Caki2 (cell line): ENCODE data around the gene MRPL33. TPM values are rescaled to one million over a fixed set of nuclear protein-coding genes. Genes with fewer than 3 reads are reported as not detected.

Source experiments
- DNase-seq: peaks from one replicate; pipeline ENCODE4 v3.0.0-alpha.2; 2015; ENCODE audit warnings: low read depth
- in situ Hi-C: cut with HindIII; loops from 2 replicates; pipeline ENCODE4 v1.10.0; 2016; ENCODE audit warnings: low sequenced_read_pairs, low pct_unique_long_range_greater_than_20kb, mixed read lengths
- total RNA-seq: library from RNA; depleted of rRNA; stranded (reverse); fragments of >200 nt; shearing (Covaris generic); gene quantifications from 2 replicates; pipeline ENCODE4 v1.2.3, GENCODE V29; 2014; ENCODE audit warnings: low replicate concordance; rRNA removed

MRPL33 gene
- total RNA-seq = 288 and 289 TPM in 2 replicates

- peak; percentile 93 for DNase-seq
- in situ Hi-C loops = no loop called here
These were observed at the start of gene MRPL33 for GRCh38 chr2:27771548-27772335. MRPL33 (plus strand) TSS chr2:27771719; CDS start chr2:27771778, 59 bp downstream.

GRCh38 chr2:27721884-27722485, 49.5 kb upstream of the MRPL33 start:
- DNase-seq = no peak
- in situ Hi-C loops = no loop called here

- in situ Hi-C loops = no loop called here
- DNase-seq = peak; percentile 71
These were observed 48.0 kb upstream of the MRPL33 start for GRCh38 chr2:27723372-27724144.

GRCh38 chr2:27724191-27724590, 47.3 kb upstream of the MRPL33 start:
- in situ Hi-C loops = no loop called here
- no peak for DNase-seq

- in situ Hi-C loops = no loop called here
- DNase-seq = no peak
These were observed 46.4 kb upstream of the MRPL33 start for GRCh38 chr2:27724905-27725701.

- DNase-seq = no peak
- in situ Hi-C loops = no loop called here
These were observed 44.3 kb upstream of the MRPL33 start for GRCh38 chr2:27727257-27727656.

GRCh38 chr2:27728081-27728858, 43.2 kb upstream of the MRPL33 start:
- in situ Hi-C loops = no loop called here
- no peak for DNase-seq

GRCh38 chr2:27729198-27729597, 42.3 kb upstream of the MRPL33 start:
- in situ Hi-C loops = no loop called here
- DNase-seq = peak; percentile 89

- in situ Hi-C loops = no loop called here
- no peak for DNase-seq
These were observed 41.9 kb upstream of the MRPL33 start for GRCh38 chr2:27729614-27730013.

- in situ Hi-C loops = no loop called here
- DNase-seq = no peak
These were observed 41.3 kb upstream of the MRPL33 start for GRCh38 chr2:27730261-27730662.

- in situ Hi-C loops = no loop called here
- DNase-seq = no peak
These were observed 40.4 kb upstream of the MRPL33 start for GRCh38 chr2:27730980-27731691.

GRCh38 chr2:27734305-27734704, 37.2 kb upstream of the MRPL33 start:
- in situ Hi-C loops = no loop called here
- no peak for DNase-seq

- in situ Hi-C loops = no loop called here
- DNase-seq = no peak
These were observed 36.1 kb upstream of the MRPL33 start for GRCh38 chr2:27735263-27735904.

GRCh38 chr2:27736031-27736889, 35.3 kb upstream of the MRPL33 start:
- no peak for DNase-seq
- in situ Hi-C loops = no loop called here

GRCh38 chr2:27736890-27737204, 34.7 kb upstream of the MRPL33 start:
- no peak for DNase-seq
- in situ Hi-C loops = no loop called here
